Activated effector memory CD4-positive, alpha-beta T cell treated with anti-CD3 and anti-CD28 coated beads, Interleukin-2, amount 50 U/mL, for 16 hours (primary cell): ENCODE data around the gene EFHD2.
"Not testable (repeated sequence)": the region's sequence is repeated elsewhere in the genome, so short reads cannot be mapped to it uniquely, and the experiment has no call there.

Source experiments
- DNase-seq: peaks from one replicate; pipeline ENCODE4 v3.0.0-alpha.2; 2020

The EFHD2 gene

GRCh38 chr1:15389828-15390227 lies 19.9 kb upstream of the EFHD2 start:
- not testable (repeated sequence) for DNase-seq

GRCh38 chr1:15390667-15391066 lies 19.0 kb upstream of the EFHD2 start:
- no peak for DNase-seq

- DNase-seq = no peak
These were observed 18.3 kb upstream of the EFHD2 start for GRCh38 chr1:15391366-15391765.

GRCh38 chr1:15393475-15394257 lies 16.0 kb upstream of the EFHD2 start:
- DNase-seq = no peak

- DNase-seq = no peak
These were observed 15.4 kb upstream of the EFHD2 start for GRCh38 chr1:15394258-15394690.

GRCh38 chr1:15397236-15397635 lies 12.5 kb upstream of the EFHD2 start:
- DNase-seq = no peak

GRCh38 chr1:15399710-15400109 lies 10.0 kb upstream of the EFHD2 start:
- DNase-seq = no peak

- no peak for DNase-seq
These were observed 9.1 kb upstream of the EFHD2 start for GRCh38 chr1:15400627-15401026.

GRCh38 chr1:15401391-15402055 lies 8.2 kb upstream of the EFHD2 start:
- no peak for DNase-seq

GRCh38 chr1:15402809-15403450 lies 6.8 kb upstream of the EFHD2 start:
- DNase-seq = no peak

- no peak for DNase-seq
These were observed 5.6 kb upstream of the EFHD2 start for GRCh38 chr1:15403962-15404580.

- DNase-seq = no peak
These were observed 4.4 kb upstream of the EFHD2 start for GRCh38 chr1:15405106-15405850.

GRCh38 chr1:15406614-15407559 lies 2.8 kb upstream of the EFHD2 start:
- DNase-seq = no peak

GRCh38 chr1:15407580-15407979 lies 2.1 kb upstream of the EFHD2 start:
- no peak for DNase-seq

- DNase-seq = no peak
These were observed 749 bp upstream of the EFHD2 start for GRCh38 chr1:15408890-15409387.

GRCh38 chr1:15410223-15410883 lies 665 bp downstream of the EFHD2 start:
- DNase-seq = no peak

- DNase-seq = no peak
These were observed 1.2 kb downstream of the EFHD2 start for GRCh38 chr1:15410884-15411245.

GRCh38 chr1:15411593-15412137 lies 2.0 kb downstream of the EFHD2 start:
- DNase-seq = peak; percentile 78

GRCh38 chr1:15412175-15412800 lies 2.6 kb downstream of the EFHD2 start:
- DNase-seq = peak; percentile 83

- no peak for DNase-seq
These were observed 3.2 kb downstream of the EFHD2 start for GRCh38 chr1:15412843-15413242.
